ENCODE results near the gene DZIP1L.

DZIP1L gene

DNA sequence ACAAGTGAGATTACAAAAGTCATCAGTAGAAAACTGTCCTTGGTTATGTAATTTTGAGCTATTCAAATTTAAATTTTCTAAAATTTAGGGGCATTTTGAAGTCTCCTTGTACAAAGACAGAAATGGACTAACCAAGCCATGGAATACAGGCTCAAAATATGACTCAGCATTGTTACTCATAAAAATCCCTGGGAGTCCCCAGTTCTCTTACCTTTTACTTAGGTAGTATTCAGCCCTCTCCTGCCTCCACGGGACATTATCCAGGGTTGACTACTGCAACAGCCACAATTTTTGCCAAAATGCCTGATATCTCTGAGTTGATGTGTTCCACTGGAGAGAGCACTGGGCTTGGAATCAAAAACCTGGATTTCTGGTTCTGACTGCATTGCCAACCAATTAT is 80.5 kb downstream of the DZIP1L start:
- no peak for DNase-seq (ENCODE audit: low spot score)

DNA sequence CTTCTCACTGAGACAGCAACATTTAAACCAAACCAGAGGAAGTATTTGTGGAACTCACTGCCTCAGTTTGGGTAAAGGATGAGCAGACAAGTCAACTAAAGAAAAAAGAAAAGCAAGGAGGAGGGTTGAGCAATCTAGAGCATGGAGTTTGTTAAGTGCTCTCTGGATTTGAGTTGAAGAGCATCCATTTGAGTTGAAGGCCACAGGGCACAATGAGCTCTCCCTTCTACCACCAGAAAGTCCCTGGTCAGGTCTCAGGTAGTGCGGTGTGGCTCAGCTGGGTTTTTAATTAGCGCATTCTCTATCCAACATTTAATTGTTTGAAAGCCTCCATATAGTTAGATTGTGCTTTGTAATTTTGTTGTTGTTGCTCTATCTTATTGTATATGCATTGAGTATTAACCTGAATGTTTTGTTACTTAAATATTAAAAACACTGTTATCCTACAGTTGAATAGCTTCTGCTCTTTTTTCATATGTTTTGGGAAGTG is 82.2 kb downstream of the DZIP1L start:
- no peak for DNase-seq (ENCODE audit: low spot score)

DNA sequence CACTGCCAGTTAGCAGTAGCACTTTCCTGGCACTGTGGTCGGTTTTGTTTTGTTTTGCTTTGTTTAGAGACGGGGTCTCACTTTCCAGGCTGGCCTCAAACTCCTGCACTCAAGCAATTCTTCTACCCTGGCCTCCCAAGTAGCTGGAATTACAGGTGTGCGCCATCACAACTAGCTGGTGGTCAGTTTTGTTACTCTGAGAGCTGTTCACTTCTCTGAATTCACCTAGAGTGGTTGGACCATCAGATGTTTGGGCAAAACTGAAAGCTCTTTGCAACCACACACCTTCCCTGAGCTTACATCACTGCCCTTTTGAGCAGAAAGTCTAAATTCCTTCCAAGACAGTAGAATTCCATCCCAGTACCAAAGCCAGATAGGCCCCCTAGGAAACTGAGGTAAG is 82.8 kb downstream of the DZIP1L start:
- DNase-seq (ENCODE audit: low spot score), result no peak

DNA sequence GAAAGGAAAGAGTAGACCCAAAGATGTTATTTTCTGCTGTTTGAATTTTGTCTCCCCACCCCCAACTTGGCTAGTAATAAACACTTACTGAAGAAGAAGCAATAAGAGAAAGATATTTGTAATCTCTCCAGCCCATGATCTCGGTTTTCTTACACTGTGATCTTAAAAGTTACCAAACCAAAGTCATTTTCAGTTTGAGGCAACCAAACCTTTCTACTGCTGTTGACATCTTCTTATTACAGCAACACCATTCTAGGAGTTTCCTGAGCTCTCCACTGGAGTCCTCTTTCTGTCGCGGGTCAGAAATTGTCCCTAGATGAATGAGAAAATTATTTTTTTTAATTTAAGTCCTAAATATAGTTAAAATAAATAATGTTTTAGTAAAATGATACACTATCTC is 83.9 kb downstream of the DZIP1L start:
- DNase-seq (ENCODE audit: low spot score), result no peak

DNA sequence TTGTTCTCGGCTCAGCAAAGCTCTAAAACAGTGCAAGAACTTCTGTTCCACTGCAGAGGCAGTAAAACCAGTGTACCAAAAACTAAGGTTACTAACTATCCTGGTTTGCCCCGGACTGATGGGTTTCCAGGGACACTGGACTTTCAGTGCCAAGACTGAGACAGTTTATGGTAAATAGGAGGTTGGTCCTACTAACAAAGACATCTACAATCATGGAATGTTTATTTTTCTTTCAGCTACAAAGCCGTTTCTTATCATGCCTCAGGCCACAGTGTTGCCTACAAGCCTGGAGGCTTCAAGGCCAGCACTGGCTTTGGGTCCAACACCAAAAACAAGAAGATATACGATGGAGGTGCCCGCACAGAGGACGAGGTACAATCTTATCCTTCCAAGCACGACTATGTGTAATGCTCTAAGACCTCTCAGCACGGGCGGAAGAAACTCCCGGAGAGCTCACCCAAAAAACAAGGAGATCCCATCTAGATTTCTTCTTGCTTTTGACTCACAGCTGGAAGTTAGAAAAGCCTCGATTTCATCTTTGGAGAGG is 84.6 kb downstream of the DZIP1L start:
- no peak for DNase-seq (ENCODE audit: low spot score)

DNA sequence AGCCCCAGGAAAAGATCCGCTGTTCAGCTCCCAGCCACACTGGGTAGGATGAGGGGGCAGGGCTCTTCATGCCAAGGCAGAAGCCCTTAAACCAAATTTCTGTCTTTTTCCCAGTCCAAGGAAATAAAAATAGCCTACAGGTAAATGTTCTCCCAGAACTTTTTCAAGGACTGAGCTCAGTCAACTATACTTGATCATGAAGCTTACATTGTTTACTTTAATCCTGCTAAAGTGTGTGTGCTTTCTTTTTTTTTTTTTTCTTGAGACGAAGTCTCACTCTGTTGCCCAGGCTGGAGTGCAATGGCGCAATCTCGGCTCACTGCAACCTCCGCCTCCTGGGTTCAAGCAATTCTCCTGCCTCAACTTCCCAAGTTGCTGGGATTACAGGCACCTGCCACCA is 87.6 kb downstream of the DZIP1L start:
- DNase-seq (ENCODE audit: low spot score), result no peak

DNA sequence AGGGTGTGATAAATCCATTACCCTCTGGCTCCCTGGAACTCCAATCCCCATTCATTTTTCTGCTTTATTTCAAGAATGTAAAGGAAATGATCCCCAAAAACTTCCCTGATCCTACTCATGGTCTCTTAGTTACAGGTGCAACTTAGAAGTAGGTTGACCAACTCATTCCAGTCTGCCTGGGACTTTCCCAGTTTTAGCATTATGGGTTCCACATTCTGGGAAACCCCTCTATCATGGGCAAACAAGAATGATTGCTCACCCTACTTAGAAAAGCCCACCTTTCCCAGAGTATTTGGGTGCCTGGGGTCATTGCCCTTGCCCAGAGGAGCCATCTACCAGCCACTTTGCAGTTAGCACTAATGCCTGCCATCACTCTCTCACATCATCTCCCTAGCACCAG is 89.9 kb downstream of the DZIP1L start:
- no peak for DNase-seq (ENCODE audit: low spot score)

DNA sequence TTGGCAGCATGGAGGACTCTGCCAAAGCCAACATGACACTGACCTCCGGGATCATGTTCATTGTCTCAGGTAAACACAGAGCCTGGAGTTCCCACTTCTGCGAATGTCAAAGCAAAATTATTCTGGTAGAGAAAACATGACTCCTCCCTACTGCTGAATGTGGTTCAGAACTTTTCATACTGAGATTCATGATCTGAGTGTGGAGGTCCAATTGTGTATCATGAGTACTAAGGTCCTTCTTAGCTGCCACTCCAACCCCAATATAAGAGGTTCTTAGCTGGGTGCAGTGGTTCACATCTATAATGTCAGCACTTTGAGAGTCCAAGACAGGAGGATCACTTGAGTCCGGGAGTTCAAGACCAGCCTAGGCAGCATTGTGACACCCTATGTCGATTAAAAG is 91.7 kb downstream of the DZIP1L start:
- no peak for DNase-seq (ENCODE audit: low spot score)

DNA sequence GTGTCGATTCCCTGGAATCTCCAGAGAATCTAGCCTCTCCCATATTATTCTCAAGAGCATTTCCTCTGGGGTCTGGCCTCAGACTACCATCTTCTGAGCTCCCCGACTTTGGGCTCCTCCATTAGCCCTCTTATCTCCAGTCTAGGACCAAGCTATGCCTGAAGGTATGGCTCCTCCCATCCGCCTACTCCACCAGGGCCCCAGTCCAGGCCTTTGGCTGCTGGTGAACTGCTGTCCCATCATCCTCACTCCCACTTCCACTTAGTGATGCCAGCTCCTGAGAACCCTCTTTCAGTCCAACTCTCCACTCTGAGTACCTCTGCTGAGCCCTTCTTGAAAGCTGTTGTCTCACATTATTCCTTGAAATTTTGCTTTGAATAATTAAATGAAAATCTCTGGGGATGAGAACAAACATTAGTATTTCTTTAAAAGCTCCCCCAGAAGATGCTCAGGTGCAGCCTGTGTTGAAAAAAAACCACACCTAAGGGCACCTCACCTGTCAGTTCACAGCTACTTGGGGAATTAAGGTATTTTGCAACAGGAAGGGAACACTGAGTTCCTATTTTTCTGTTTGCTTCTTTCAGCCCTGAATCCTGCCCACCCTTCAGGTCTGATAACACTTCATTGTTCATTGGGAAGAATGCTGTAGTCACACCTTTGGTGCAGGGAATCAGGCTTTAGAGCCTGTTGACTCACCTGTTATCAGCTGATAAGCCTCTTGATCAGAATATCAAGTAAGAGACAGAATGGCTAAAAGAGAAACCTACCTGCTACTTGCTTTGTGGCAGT is 95.9 kb downstream of the DZIP1L start:
- DNase-seq (ENCODE audit: low spot score), result no peak

DNA sequence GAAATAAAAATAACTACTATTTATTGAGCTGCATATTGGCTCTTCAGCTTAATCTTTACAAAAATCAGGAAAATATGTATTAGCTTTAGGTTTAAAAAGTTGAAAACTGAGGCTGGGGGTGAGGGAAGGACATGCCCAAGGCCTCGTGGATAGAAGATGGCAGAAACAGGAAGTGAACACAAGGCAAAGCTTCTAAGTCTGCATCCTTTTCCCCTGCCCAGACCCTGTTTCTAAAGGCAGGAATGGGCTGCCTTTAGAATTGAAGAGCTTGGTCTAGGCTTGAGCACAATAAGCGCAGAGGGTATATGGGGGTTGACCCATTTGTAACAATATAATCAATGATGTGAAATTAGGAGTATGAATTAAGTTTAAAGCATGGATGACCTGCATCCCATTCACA is 99.3 kb downstream of the DZIP1L start:
- no peak for DNase-seq (ENCODE audit: low spot score)

DNA sequence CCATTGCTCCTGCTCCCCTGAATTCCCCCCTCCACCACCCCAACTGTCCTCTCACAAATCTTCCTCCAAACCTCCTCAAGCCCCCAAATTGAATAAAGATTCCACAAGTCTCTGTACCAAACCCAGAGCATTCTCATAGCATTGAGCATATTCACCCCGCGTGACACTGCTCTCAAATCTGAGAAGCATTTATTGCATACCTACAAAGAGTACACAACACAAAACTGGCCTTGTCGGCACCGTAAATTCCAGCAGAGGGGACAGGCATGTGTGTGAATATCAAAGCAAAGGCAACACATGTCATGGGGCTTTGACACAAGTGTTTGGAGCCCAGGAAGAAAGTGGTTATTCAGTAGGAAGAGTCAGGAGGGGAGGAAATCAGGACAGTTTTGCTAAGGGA is 102.9 kb downstream of the DZIP1L start:
- DNase-seq (ENCODE audit: low spot score), result no peak
